HepG2 (cell line): ENCODE measurements around the gene GRB2. TPM values are rescaled to one million over a fixed set of nuclear protein-coding genes. Genes with fewer than 3 reads are reported as not detected.
A peak's percentile ranks its signal among the peaks of the same experiment; 100 is the strongest.

ENCODE experiments used
- CBX5 ChIP-seq: sonication (generic); formaldehyde crosslinking; IDR thresholded peaks from 2 replicates; pipeline ENCODE4 v1.4.0; 2020; ENCODE audit warnings: missing genetic modification reagents, borderline replicate concordance
- CTCF ChIP-seq: sonication (generic); formaldehyde crosslinking; IDR thresholded peaks from 2 replicates; pipeline ENCODE4 v1.5.0; 2020; ENCODE audit warnings: mild to moderate bottlenecking, missing genetic modification reagents, moderate library complexity
- GLI4 ChIP-seq: sonication (generic); formaldehyde crosslinking; IDR thresholded peaks from 2 replicates; pipeline ENCODE4 v1.5.1; 2020; ENCODE audit warnings: missing genetic modification reagents, mild to moderate bottlenecking, moderate library complexity, borderline replicate concordance
- HOXA5 ChIP-seq: sonication (generic); formaldehyde crosslinking; IDR thresholded peaks from 2 replicates; pipeline ENCODE4 v1.4.0; 2020; ENCODE audit warnings: missing genetic modification reagents
- STAG1 ChIP-seq: sonication (generic); formaldehyde crosslinking; IDR thresholded peaks from 2 replicates; pipeline ENCODE4 v1.4.0; 2020; ENCODE audit warnings: missing genetic modification reagents
- TARDBP ChIP-seq: sonication (generic); formaldehyde crosslinking; IDR thresholded peaks from 2 replicates; pipeline ENCODE4 v1.8.0; 2022; ENCODE audit warnings: mild to moderate bottlenecking, missing genetic modification reagents
- ZBTB14 ChIP-seq: sonication (generic); formaldehyde crosslinking; IDR thresholded peaks from 2 replicates; pipeline ENCODE4 v1.4.0; 2020; ENCODE audit warnings: missing genetic modification reagents
- ZFP82 ChIP-seq: sonication (generic); formaldehyde crosslinking; IDR thresholded peaks from 2 replicates; pipeline ENCODE4 v1.5.1; 2020; ENCODE audit warnings: mild to moderate bottlenecking, missing genetic modification reagents, borderline replicate concordance
- ZNF256 ChIP-seq: sonication (generic); formaldehyde crosslinking; conservative IDR thresholded peaks from 2 replicates; pipeline ENCODE4 v1.4.0; 2020; ENCODE audit warnings: missing genetic modification reagents
- ZNF264 ChIP-seq: sonication (generic); formaldehyde crosslinking; IDR thresholded peaks from 2 replicates; pipeline ENCODE4 v1.4.0; 2020; ENCODE audit warnings: missing genetic modification reagents
- ZNF318 ChIP-seq: sonication (generic); formaldehyde crosslinking; IDR thresholded peaks from 2 replicates; pipeline ENCODE4 v1.4.0; 2020; ENCODE audit warnings: mild to moderate bottlenecking, missing genetic modification reagents
- ZNF574 ChIP-seq: sonication (generic); formaldehyde crosslinking; IDR thresholded peaks from 2 replicates; pipeline ENCODE4 v1.4.0; 2020; ENCODE audit warnings: missing genetic modification reagents
- ZNF878 ChIP-seq: sonication (generic); formaldehyde crosslinking; IDR thresholded peaks from 2 replicates; pipeline ENCODE4 v1.8.1; 2023; ENCODE audit warnings: mild to moderate bottlenecking, missing genetic modification reagents, moderate library complexity
- polyA plus RNA-seq, 8 experiments: library from polyadenylated mRNA; depleted of rRNA in 3 of 8; stranded (reverse) in 7 of 8; unstranded in 1 of 8; fragments of >200 nt; fragmentation: Illumina TruSeq in 4 of 8; extraction: Trizol in 4 of 8; gene quantifications; 2 replicates each; pipeline versions ENCODE4 v1.2.1 to v1.2.3, GENCODE V29; 2011 to 2016; ENCODE audit warnings: low read depth in 4 of 8, missing spikeins in 1 of 8, mixed read lengths in 1 of 8; ENCODE audit not compliant: insufficient read depth in 1 of 8
- total RNA-seq, 5 experiments: library from RNA; depleted of rRNA; stranded (reverse); fragments of >200 nt; fragmentation: Illumina TruSeq; extraction: Trizol; gene quantifications; 2 replicates each; pipeline ENCODE4 v1.2.3, GENCODE V29; 2016; ENCODE audit warnings: low read depth in 1 of 5

The GRB2 gene
- total and polyA plus RNA-seq, 2 of the 13 experiments (the other 11 are each of a cell fraction or from before 2014, with no cell fraction given) = 84.6 to 92.3 TPM

- TF ChIP-seq CTCF (CRISPR knock-in tag) (peak; percentile 88), GLI4 (CRISPR knock-in tag) (no peak), ZFP82 (CRISPR knock-in tag) (peak; percentile 13; the same call in 1 of the 2 replicates), STAG1 (CRISPR knock-in tag) (peak; percentile 95), CBX5 (0 out of 2 replicates have a peak, but pooled peaks have one; percentile 15), ZNF318 (CRISPR knock-in tag) (no peak), ZNF574 (CRISPR knock-in tag) (peak; percentile 65), ZNF264 (CRISPR knock-in tag) (peak; percentile 48; the same call in 1 of the 2 replicates), HOXA5 (CRISPR knock-in tag) (peak; percentile 69), TARDBP (CRISPR knock-in tag) (0 out of 2 replicates have a peak, but pooled peaks have one; percentile 12), ZNF256 (CRISPR knock-in tag) (0 out of 2 replicates have a peak, but pooled peaks have one; percentile 31), ZBTB14 (CRISPR knock-in tag) (peak; percentile 58), ZNF878 (CRISPR knock-in tag) (0 out of 2 replicates have a peak, but pooled peaks have one; percentile 31)
Measured at GRCh38 chr17:75404223-75404730, 1.2 kb downstream of the GRB2 start (continued).
